ENCODE measurements around the gene PRKCD.

Gene PRKCD

DNA sequence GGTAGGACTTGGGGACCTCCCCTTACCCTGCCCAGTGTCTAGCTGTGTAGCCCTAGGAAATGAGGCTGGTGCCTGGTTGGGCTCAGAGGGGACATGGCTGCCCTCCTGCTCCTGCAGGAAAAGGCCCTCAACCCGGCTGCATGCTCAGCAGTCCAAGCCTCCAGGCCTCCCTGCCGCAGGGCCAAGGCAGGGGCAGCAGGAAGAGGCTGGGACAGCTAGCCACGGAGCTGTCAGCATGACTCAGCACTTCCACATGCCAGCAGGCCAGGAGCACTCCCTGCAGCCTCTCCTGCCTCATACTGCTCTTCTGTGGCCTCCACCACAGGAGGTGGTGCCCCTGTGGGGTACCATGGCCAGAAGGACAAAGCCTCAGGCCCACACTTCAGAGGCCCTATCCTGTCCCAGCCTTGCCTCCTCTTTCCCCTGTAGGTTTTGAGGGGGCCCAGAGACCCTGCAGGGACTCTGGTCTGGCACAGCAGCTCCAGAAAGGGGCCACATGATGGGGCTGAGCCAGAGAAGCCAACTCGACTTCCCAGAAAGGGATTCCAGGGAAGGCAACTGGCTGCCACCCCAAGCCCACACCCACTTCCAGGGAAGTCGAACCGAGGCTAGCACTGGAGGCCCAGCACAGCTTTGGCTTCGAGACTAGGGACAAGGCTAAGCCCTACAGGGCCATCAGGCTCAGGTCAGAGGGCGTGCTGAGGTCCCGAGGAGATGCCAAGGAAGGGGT lies 75.3 kb downstream of the PRKCD start:
- DNase-seq: peak; percentile 81

DNA sequence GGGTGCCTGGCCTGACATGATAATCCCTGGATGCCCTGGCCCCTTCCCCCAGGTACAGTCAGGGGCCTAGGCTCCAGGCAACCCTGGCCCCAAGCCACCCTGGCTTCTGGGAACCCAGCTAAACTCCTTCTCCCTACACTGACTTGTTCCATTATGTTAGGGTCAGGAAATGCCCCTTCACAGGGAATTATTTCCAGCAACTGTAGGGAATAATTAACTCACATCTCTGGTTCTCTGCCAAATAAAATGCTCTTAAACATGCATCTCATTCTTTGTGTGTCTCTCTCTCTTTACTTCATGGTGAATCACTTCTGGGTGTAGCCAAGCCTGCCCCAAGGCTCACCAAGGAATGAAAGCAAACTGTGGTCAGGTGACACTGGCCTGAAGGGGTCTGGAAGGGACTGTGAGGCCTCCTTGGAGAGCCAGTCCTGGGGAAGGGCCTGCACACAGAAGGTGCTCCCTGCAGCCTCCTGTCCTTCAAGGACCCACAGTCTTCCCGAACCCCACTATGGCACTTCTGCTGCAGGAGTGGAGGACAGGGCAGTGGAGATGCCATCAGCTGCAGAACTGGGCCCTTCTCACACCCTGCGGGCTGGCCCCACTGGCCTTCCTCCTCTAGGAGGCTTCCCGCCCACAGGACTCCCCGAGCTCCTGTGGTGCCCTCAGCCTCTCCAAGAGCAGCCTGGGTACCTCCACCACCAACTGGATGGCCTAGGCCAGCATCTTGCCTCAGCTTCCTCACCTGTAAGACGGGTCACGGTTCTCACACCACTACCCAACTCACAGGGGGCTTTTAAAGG lies 77.2 kb downstream of the PRKCD start:
- peak; percentile 95 for DNase-seq

DNA sequence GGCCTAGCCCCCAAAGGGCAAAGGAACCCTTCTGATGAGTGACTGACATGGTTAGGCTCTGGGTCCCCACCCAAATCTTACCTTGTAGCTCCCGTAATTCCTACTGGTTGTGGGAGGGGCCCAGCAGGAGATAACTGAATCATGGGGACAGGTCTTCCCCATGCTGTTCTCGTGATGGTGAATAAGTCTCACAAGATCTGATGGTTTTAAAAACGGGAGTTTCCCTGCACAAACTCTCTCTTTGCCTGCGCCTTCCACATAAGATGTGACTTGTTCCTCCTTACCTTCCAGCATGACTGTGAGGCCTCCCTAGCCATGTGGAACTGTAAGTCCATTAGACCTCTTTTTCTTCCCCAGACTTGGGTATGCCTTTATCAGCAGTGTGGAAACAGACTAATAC lies 77.9 kb downstream of the PRKCD start:
- DNase-seq: no peak

DNA sequence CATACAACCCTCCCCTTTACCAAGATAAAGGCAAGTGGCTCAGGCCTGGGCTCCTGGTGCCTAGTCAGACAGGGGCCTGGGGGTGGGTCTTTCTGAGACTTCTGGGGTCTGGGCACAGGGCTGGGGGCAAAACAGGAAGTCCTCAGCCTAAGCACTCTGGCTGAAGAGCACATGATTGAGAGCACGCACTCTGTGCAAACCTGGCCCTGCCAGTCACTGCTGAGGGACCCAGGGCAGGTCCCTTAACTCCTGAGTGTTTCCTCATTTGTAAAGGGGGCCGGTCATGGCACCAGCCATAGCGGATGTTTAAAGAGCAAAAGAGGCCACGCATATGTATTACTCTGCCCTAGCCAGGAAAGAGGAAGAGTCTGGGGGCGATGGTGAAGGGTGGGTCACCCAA lies 78.8 kb downstream of the PRKCD start:
- no peak for DNase-seq

DNA sequence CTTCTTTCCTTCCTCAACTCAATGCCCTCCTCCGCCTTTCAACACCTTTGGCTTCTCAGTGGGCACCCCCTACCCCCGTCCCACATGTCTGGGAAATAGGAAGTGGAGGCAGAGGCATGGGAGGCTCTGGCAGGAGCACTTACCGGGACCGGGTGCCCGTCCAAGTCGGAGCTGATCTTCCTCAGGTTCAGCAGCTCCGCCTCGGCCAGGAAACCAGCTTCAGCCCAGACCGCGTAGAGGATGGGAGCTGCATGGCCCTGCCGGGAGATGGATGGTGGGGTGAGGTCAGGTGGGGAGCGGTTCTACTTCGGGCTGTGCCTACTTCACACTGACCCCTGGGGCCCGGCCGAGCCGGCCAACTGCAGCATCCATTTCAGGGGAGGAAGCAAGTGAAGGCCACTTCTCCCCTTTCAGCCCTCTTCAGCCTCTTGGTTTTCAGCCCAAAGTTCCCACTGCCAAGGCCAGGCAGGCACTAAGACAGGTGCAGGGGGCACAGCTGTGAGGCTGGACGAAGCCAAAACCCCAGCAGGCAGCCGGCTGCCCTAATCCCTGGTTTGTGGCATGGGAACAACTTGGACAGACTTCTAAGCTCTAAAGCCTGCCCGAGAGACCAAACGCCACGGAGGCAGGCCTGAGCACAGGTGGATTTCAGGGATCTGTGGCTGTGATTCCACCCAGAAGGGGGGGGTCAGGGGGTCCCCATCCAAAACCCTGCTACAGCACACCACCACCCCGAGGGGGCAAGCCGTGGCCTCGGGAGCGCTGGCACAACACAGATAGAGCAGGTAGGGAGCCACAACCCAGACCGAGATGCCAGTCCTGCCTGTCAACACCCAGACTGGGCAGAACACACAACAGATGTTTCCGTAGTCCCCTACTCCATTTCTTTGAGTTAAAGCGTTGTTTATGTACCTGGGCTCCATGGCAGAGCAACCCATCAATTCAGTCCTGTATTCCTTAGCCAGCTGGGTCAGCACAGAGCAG lies 80.3 kb downstream of the PRKCD start:
- DNase-seq: no peak

DNA sequence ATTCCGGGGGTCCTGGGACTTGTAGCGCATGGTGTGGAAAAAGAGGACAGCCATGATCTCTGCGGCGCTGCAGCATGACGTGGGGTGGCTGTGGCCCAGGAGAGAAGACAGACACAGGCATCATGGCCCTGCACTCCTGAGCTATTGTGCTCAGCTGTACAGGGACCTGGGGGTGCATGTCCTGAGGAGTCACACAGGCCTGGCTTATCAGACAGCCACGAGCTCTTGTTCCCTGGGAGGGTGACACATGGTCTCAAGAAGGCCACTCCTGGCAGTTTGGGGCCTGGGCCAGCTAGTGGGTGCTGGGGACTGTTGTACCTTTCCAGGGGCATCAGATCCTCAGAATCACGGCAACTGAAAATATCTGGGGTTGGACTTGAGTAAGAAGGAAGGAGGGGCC lies 81.1 kb downstream of the PRKCD start:
- no peak for DNase-seq
